ENCODE data around the gene FCHSD2. TPM values are rescaled to one million over a fixed set of nuclear protein-coding genes. Genes with fewer than 3 reads are reported as not detected.
"Not testable (repeated sequence)": the region's sequence is repeated elsewhere in the genome, so short reads cannot be mapped to it uniquely, and the experiment has no call there.

Gene FCHSD2
- total RNA-seq, 1 experiment from 2014 or later: 4.4 TPM

- no peak for DNase-seq (ENCODE audit: low read depth)
These were observed 10.2 kb upstream of the FCHSD2 start for GRCh38 chr11:73152086-73152853.

GRCh38 chr11:73151416-73151815, 9.3 kb upstream of the FCHSD2 start:
- no peak for DNase-seq (ENCODE audit: low read depth)

- no peak for DNase-seq (ENCODE audit: low read depth)
These were observed 7.0 kb upstream of the FCHSD2 start for GRCh38 chr11:73149105-73149504.

GRCh38 chr11:73147771-73148681, 5.9 kb upstream of the FCHSD2 start:
- no peak for DNase-seq (ENCODE audit: low read depth)

- DNase-seq (ENCODE audit: low read depth): no peak
These were observed 4.0 kb upstream of the FCHSD2 start for GRCh38 chr11:73145986-73146575.

GRCh38 chr11:73143126-73143838, 1.2 kb upstream of the FCHSD2 start:
- no peak for DNase-seq (ENCODE audit: low read depth)

- peak; percentile 67 for DNase-seq (ENCODE audit: low read depth)
These were observed 600 bp downstream of the FCHSD2 start for GRCh38 chr11:73141309-73142127.

GRCh38 chr11:73141031-73141308, 1.1 kb downstream of the FCHSD2 start:
- DNase-seq (ENCODE audit: low read depth): no peak

GRCh38 chr11:73140213-73141030, 1.7 kb downstream of the FCHSD2 start:
- DNase-seq (ENCODE audit: low read depth): peak; percentile 8

- peak; percentile 47 for DNase-seq (ENCODE audit: low read depth)
These were observed 2.5 kb downstream of the FCHSD2 start for GRCh38 chr11:73139476-73140198.

- DNase-seq (ENCODE audit: low read depth): no peak
These were observed 4.2 kb downstream of the FCHSD2 start for GRCh38 chr11:73137944-73138274.

- no peak for DNase-seq (ENCODE audit: low read depth)
These were observed 4.7 kb downstream of the FCHSD2 start for GRCh38 chr11:73137262-73137943.

GRCh38 chr11:73136722-73137121, 5.4 kb downstream of the FCHSD2 start:
- DNase-seq (ENCODE audit: low read depth): not testable (repeated sequence)

GRCh38 chr11:73135346-73136284, 6.5 kb downstream of the FCHSD2 start:
- no peak for DNase-seq (ENCODE audit: low read depth)

GRCh38 chr11:73132349-73132748, 9.8 kb downstream of the FCHSD2 start:
- not testable (repeated sequence) for DNase-seq (ENCODE audit: low read depth)

GRCh38 chr11:73130181-73130580, 11.9 kb downstream of the FCHSD2 start:
- no peak for DNase-seq (ENCODE audit: low read depth)

GRCh38 chr11:73129198-73129597, 12.9 kb downstream of the FCHSD2 start:
- DNase-seq (ENCODE audit: low read depth): no peak
